NCI-H2029 treated with DMSO at 0.1 percent for 48 hours (cell line): Measurements from ENCODE around the gene IL18R1.

Experiments used
- DNase-seq: peaks from one replicate; lab custom pipeline; 2025; lab: John Stamatoyannopoulos, UW

Gene IL18R1

DNA sequence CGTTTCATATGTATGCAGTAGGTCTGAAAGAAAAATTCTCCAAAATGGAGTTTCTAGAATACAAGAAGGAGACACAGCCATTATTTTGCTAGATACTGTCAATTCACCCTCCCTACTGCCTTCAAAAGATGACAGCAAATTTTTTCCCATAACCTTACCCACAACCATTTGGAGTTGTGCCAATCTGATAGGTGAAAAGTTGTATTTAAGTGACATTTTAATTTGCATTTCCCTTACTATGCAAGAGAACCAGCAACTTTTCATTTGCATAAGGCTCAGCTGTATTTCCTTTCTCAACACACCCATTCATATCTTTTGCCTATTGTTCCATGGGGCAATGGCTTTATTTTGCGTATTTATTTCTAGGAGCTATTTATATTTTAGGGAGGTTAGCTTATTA lies 36.0 kb downstream of the IL18R1 start:
- no peak for DNase-seq

GRCh38 chr2:102392096-102392495 lies 36.5 kb downstream of the IL18R1 start:
- no peak for DNase-seq

DNA sequence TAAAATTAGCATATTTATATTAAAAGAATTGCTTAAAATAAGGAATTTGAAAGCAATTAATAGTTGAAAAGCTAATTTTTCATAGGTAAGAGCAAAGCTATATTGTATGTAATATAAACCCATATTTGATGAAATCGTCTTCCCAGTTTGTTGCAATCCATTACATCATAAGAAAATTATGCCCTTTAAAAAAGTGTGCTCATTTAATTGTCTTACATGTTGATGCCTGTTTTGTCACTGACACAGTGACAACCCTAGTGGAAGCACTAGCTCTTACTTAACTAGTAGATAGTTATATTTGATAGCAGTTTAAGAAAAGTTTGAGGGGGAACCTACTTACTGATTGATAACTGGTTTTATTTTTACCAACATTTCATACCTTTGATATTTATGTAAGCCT lies 37.3 kb downstream of the IL18R1 start:
- no peak for DNase-seq

DNA sequence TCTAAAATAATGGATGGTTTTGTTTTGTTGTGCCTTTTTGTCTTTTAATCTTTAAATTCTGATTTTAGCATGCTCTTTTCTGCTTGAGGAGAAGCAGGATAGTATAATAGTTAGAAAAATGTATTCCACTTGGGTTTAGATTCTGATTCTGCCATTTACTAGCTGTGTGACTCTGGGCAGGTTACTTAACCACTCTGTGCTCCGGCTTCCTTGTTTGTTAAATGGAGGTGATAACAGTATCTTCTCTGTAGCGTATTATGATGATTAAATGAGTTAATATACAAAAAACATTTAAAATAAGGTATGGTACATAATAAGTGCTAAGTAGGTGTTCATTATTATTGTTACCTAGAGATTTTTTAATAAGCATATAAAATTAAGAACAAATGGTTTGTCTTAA lies 40.4 kb downstream of the IL18R1 start:
- DNase-seq: no peak

DNA sequence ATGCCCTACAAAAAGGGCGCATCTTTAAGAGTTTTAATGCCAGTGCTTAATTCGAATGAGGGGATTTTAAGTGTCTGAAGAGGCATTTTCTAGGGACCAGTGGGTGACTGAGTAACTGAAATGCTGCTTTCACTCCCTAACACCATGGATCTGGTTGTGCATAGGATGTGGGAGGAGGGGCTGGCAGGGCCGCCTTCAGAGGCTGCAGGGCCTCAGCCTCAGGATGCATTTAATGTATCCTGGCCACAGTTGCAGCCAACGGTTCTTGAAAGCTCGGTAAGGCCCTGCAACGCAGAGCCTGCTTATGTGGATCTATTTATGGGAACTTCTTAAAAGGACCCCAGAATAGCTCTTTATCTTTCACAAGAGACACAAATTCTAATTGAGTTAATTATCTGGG lies 41.6 kb downstream of the IL18R1 start:
- no peak for DNase-seq

DNA sequence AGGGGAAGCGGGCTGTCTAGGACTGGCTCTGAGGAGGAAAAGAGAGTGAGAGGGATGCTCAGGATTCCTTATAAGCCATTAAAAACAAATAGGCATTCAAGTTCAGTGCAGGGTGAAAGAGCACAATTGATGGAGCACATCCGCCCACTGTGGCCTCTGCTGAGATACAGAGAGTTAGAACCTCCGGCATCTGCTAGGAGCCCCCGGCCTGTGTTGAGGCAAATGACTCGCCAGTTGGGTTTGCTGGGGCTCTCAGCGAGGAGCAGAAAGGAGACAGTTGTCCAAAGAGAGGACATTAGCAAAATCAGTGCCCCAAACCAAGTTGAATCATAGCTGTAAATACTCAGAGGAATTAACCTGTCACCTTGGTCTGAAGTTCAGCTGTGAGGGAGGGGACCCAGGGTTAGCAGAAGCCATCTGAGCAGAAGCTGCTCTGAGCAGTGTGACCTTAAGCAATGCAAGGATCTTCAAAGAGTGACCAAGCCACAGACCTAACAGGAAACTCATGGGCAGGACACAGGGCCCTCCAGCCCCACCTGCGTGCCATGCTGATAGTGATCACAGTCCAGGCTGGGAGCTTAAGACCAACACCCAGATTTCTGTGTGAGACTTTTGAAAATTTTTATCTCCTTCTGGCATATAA lies 44.0 kb downstream of the IL18R1 start:
- no peak for DNase-seq

GRCh38 chr2:102401456-102401855 lies 45.9 kb downstream of the IL18R1 start:
- no peak for DNase-seq

DNA sequence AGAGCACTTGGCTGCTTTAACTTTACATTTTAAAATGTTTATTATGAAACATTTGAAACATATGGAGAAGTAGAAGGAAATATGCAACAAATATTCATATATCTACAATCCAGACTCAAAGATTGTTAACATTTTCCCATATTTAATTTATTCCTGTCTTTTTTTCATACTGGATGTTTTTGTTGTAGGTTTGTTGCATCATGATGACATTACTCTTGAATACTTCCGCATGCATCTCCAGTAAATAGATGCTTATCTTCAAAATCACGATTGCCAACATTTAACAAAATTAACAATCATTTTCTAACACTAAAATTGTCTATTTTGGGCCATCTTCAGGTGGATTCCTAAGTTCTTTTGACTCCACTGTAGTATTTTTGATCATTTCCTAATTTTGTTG lies 46.3 kb downstream of the IL18R1 start:
- no peak for DNase-seq

- DNase-seq: no peak
Observed at GRCh38 chr2:102410952-102411351, 55.4 kb downstream of the IL18R1 start.

DNA sequence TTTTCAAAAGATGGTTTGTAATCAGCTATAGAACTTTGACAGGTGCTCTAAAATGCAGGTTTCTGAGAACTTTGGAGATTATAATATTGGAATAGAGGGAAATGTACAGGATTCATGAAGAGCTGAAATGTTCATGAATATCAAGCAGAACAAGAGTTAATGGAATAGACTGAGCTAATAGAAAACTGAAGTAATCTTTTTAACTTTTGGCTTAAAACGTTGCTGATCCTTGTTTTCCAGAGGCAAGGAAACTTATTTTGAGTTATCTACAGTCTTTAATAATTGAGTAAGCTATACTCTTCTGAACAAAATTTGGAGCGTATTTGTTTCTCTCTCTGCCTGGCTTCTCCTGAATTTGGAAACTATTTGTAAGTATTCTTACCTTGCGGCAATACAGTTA lies 56.6 kb downstream of the IL18R1 start:
- DNase-seq: no peak

DNA sequence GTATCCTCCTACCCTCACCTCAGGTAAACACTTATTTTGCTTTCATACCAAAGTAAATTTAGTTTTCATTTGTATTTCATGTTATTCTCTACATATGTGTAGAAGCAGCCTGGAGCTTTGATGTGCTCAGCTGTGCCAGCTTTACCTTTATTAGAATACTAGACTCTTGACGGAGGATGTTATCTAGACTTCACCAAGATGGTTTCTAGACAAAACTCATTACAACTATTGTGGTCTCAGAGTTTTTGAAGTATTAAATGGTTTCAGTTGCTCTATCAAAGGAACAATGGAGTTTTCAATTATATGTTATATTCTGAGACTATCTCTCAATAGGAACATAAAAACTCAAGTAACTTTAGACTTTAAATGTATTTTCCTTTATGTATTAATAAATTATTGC lies 62.4 kb downstream of the IL18R1 start:
- DNase-seq: no peak

GRCh38 chr2:102418421-102418961 lies 62.9 kb downstream of the IL18R1 start:
- no peak for DNase-seq

DNA sequence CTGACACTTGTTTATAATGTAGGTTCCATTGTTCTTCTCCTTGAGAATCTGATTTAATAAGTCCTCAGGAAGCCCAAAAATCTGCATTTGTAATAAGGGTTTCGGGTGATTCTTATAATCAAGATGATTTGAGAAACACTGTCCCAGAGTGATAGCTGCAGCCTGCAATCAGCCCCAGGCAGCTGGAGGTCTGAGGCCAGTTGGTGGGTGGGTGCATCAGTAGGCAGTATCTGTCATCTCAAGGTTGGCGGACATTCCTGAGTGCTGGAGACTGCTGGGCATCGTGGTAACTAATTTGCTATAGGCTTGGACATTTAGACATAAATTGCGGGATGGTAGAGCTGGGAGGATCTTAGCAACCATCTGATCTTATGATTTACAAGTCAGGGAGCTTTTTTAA lies 64.7 kb downstream of the IL18R1 start:
- DNase-seq: no peak

GRCh38 chr2:102421890-102422759 lies 66.5 kb downstream of the IL18R1 start:
- no peak for DNase-seq

DNA sequence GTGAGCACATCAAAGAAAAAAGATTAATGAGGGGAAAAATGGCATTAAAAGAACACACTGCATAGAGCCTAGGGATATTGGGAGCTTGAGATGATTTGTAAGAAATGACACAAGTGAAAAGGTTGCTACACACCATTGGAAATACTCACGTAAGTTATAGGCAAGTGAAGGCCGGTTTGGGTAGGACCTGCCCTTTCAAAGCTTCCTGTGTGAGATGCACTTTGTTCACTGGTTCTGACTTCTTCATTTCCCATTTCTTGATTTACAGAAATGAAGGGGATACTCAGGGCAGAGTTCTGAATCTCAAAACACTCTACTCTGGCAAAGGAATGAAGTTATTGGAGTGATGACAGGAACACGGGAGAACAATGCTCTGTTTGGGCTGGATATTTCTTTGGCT lies 67.3 kb downstream of the IL18R1 start, which contains the start of gene IL18RAP:
Gene IL18RAP, plus strand, starts transcription at position 251 of the 400 bp plus-strand sequence. Its CDS starts 118 bp downstream, at position 369.
- no peak for DNase-seq

DNA sequence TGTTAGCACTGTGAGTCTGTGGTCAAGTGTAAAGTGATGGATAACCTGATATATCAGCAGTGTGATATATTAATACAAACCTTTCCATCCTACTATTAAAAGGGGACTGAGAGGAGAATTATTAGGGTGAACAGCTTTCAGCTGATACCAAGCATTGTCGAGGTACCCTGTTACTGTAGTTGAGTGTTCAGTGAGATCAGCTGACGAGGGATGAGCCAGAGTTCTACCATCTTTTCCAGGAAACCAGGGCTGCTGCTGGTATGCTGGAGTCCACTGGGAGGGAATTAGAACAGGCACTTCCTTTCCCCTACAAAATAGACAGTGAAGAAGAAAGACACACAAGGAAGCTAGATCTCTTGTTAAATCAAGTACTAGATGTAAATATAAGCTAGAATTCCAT lies 67.8 kb downstream of the IL18R1 start:
- DNase-seq: no peak

DNA sequence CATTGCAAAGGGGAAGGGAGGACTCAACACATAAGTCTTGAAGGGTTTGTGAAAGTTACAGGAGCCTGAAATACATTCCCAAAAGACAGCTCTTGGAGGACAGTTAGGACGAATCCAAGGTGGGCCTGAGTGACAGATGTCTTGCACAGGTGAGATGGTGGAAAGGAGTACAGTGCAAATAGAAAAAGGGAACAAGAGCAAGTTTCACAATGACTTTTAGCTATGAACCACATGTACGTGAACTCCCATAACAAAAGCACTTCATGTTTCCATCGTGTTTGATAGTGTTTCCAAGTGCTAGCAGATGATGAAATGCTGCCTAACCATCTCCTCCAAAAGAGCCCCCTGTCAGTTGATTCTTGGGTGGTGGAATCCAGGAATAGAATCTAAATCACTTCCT lies 69.2 kb downstream of the IL18R1 start:
- no peak for DNase-seq

- DNase-seq: no peak
Observed at GRCh38 chr2:102425441-102426132, 70.0 kb downstream of the IL18R1 start.

DNA sequence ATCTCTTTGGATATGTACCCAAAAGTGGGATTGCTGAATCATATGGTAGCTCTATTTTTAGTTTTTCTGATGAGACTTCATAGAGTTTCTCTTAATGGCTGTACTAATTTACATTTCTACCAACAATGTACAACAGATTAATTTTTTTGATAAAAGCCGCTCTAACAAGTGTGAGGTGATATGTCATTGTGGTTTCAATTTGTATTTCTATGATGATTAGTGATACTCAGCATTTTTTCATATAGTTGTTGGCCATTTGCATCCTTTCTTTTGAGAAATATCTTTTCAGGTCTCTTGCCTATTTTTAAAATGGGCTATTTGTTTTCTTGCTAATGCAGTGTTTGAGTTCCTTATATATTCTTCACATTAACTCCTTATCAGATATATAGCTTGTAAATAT lies 71.7 kb downstream of the IL18R1 start:
- no peak for DNase-seq

DNA sequence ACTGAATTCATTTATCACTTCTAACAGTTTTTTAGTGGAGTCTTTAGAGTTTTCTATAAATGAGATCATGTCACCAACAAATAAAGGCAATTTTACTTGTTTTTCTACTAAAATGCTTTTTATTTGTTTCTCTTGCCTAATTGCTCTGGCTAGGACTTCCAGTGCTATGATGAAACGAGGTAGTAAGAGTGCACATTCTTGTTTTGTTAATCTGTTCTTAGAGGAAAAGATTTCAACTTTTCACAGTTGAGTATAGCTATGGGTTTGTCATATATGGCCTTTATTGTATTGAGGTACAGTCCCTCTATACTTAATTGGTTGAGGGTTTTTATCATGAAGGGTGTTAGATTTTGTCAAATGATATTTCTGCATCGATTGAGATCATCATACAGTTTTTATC lies 73.0 kb downstream of the IL18R1 start:
- DNase-seq: no peak

DNA sequence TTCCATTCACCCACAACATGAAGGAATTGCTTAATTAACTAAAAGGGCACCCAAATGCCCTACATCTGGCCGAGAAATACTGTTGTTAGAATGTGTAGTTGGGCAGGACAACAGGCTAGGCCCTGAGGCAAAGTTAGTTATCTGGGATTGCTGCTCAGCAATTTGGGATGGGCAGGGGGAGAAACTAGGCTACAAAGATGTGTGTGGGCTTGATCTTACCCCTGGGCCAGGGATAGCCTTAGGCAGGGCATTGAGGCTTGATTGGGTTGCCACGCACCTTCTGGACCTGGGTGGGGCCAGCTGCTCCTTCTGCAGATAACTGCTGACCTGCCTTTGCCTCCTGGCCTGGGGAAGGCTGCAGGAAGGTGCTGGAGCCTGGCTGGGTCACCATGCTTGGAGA lies 76.8 kb downstream of the IL18R1 start:
- no peak for DNase-seq

DNA sequence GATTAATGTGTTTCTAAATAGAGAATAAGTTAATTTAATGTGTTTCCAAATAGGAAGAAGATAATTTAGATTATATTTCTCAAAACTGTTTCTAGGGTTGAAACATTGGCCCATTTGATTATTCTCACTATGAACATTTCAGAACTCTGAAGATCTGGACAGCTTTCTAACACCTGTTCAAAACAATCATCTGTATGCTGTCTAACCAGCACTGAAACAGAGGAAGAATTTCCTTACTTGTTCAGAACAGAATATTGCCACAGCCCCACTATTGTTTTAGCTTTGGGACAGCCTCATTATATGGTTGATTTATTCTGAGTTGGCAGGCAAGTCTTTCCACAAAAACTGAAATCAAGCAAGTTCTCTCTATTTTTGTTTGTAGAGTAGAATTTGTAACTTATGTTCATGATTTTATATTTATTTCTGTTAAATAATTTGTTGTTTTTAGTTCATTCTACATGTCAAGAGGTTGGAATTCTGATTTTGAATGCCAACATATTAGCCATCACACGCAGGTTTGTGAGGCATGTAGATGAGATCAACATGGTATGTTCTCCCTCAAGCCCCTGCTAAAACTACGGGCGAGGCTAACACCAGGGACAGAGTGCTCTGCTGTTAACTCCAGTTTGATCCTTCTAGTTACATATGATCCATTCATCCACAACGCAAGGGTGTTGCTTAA lies 78.5 kb downstream of the IL18R1 start:
- no peak for DNase-seq
